Fibroblast of lung (primary cell): ENCODE data around the gene PEX11A. TPM values are rescaled to one million over a fixed set of nuclear protein-coding genes. Genes with fewer than 3 reads are reported as not detected.

Experiments used
- DNase-seq, 2 donors: peaks; one replicate each; pipeline versions ENCODE4 v3.0.0 to v3.0.0-alpha.2; 2010; ENCODE audit warnings: low read depth in 2 of 2
- H2AFZ ChIP-seq: 2 replicates; pipeline ENCODE4 v1.5.1; 2012; ENCODE audit warnings: low read length, control low read depth, inconsistent platforms
- H3K27ac ChIP-seq: 2 replicates; pipeline ENCODE4 v1.5.1; 2011; ENCODE audit warnings: low read length, control low read depth; ENCODE audit not compliant: insufficient read depth
- H3K27me3 ChIP-seq: 2 replicates; pipeline ENCODE4 v1.5.1; 2011; ENCODE audit warnings: mild to moderate bottlenecking, low read length; ENCODE audit not compliant: control insufficient read depth, insufficient read depth
- H3K36me3 ChIP-seq: 2 replicates; pipeline ENCODE4 v1.5.1; 2011; ENCODE audit warnings: low read length; ENCODE audit not compliant: control insufficient read depth, insufficient read depth
- H3K4me1 ChIP-seq: 2 replicates; pipeline ENCODE4 v1.5.1; 2011; ENCODE audit warnings: low read length; ENCODE audit not compliant: control insufficient read depth, insufficient read depth; ENCODE audit errors: extremely low read depth
- H3K4me2 ChIP-seq: 2 replicates; pipeline ENCODE4 v1.5.1; 2011; ENCODE audit warnings: low read length, control low read depth; ENCODE audit not compliant: insufficient read depth; ENCODE audit errors: extremely low read depth
- H3K4me3 ChIP-seq, 4 experiments: fragments of 200-600 bp in 1 of 4; sonication (generic) in 1 of 4; replicated peaks in 1 of 4; 2 replicates each; pipeline ENCODE4 v1.5.1; 2011 to 2016; ENCODE audit warnings: low read length in 4 of 4, low read depth in 3 of 4, mild to moderate bottlenecking in 3 of 4, control low read depth in 2 of 4, inconsistent platforms in 1 of 4, mixed read lengths in 1 of 4; ENCODE audit not compliant: insufficient read depth in 1 of 4; ENCODE audit errors: control extremely low read depth in 1 of 4
- H3K79me2 ChIP-seq: 2 replicates; pipeline ENCODE4 v1.5.1; 2012; ENCODE audit warnings: mild to moderate bottlenecking, low read length, inconsistent platforms; ENCODE audit not compliant: control insufficient read depth, insufficient read depth
- H3K9ac ChIP-seq: 2 replicates; pipeline ENCODE4 v1.5.1; 2011; ENCODE audit warnings: mild to moderate bottlenecking, low read length, control low read depth; ENCODE audit not compliant: insufficient read depth
- H3K9me3 ChIP-seq: 2 replicates; pipeline ENCODE4 v1.5.1; 2012; ENCODE audit warnings: low read depth, low read length; ENCODE audit not compliant: control insufficient read depth, insufficient read depth
- H4K20me1 ChIP-seq: 2 replicates; pipeline ENCODE4 v1.5.1; 2011; ENCODE audit warnings: low read length; ENCODE audit not compliant: control insufficient read depth, insufficient read depth; ENCODE audit errors: extremely low read depth
- EZH2 ChIP-seq: IDR thresholded peaks from 2 replicates; pipeline ENCODE4 v1.5.1; 2012; ENCODE audit warnings: low read length, control low read depth, mild to moderate bottlenecking; ENCODE audit errors: missing control alignments
- polyA plus RNA-seq, 2 donors: library from polyadenylated mRNA; depleted of rRNA in 1 of 2; stranded (reverse) in 1 of 2; unstranded in 1 of 2; fragments of >200 nt; gene quantifications; 2 replicates each; pipeline ENCODE4 v1.2.1, GENCODE V29; 2011 to 2012; ENCODE audit warnings: missing spikeins in 1 of 2
- total RNA-seq: library from RNA; depleted of rRNA; stranded (reverse); fragments of >200 nt; gene quantifications from 2 replicates; pipeline ENCODE4 v1.2.1, GENCODE V29; 2014
- TF ChIP-seq, protein P1 (sequence below), 2 donors: IDR thresholded peaks in 1 of 2; conservative IDR thresholded peaks in 1 of 2; 1 replicate in 1 of 2; 2 replicates in 1 of 2; pipeline ENCODE4 v1.5.1; 2011 to 2012; ENCODE audit warnings: low read length in 2 of 2, control low read depth in 1 of 2, inconsistent platforms in 1 of 2, low read depth in 1 of 2, mild to moderate bottlenecking in 1 of 2

The PEX11A gene
- total and polyA plus RNA-seq, 2 donors (not counting 1 experiment from before 2014, with no cell fraction given): 6.6 to 11.7 TPM

DNA sequence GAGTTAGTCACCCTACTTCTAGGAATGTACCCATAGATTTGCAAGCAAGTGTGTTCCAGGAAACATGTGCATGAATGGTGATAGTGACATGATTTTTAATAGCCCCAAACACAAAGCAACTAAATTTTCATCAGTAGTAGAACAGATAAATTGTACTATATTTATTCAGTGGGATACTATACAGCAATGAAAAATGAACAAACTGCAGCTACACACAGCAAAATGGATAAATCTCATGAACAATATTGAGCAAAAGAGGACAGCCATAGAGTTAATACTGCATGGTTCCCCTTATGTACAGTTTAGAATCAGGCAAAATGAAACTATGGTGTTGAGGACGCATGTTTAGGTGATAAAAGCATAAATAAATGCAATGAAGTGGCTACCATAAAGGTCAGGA, 34.5 kb upstream of the PEX11A start:
- DNase-seq: no peak
- Histone ChIP-seq H3K4me3 (no peak overlapping the region), H3K9me3 (no peaks in the 10 kb centered on the region), H2AFZ (no peak overlapping the region), H3K27me3 (peaks cover 19% of the 10 kb centered on the region), H3K4me2 (no peak overlapping the region), H3K36me3 (no peaks in the 10 kb centered on the region), H3K27ac (no peak overlapping the region), H4K20me1 (no peaks in the 10 kb centered on the region), H3K79me2 (no peaks in the 10 kb centered on the region), H3K9ac (no peak overlapping the region), H3K4me1 (no peaks in the 10 kb centered on the region)
- TF ChIP-seq EZH2: no peak
- TF ChIP-seq, protein P1, sequence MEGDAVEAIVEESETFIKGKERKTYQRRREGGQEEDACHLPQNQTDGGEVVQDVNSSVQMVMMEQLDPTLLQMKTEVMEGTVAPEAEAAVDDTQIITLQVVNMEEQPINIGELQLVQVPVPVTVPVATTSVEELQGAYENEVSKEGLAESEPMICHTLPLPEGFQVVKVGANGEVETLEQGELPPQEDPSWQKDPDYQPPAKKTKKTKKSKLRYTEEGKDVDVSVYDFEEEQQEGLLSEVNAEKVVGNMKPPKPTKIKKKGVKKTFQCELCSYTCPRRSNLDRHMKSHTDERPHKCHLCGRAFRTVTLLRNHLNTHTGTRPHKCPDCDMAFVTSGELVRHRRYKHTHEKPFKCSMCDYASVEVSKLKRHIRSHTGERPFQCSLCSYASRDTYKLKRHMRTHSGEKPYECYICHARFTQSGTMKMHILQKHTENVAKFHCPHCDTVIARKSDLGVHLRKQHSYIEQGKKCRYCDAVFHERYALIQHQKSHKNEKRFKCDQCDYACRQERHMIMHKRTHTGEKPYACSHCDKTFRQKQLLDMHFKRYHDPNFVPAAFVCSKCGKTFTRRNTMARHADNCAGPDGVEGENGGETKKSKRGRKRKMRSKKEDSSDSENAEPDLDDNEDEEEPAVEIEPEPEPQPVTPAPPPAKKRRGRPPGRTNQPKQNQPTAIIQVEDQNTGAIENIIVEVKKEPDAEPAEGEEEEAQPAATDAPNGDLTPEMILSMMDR (conservative IDR thresholded peaks at IDR 0.05 in 1 of 2, IDR thresholded peaks at IDR 0.05 in 1 of 2; ENCODE audit: low read depth in 1 of 2, low read length in 2 of 2): no peak

DNA sequence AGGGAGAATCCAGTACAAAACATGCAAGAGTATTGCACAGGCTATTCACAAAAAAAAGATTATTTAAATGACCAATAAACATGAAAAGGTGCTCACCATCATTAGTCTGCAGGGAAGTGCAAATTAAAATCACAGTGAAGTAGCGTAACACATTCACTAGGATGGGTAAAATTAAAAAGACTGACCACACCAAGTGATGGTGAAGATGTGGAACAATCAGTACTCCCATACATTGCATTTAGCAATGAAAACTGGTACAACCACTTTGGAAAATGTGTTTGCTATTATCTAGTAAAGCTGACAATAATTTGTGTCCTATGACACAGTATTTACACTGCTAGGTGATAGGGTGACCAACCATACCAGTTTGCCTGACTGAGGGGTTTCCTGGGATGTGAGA, 34.1 kb upstream of the PEX11A start:
- Histone ChIP-seq H3K79me2 (no peaks in the 10 kb centered on the region), H2AFZ (no peak overlapping the region), H3K9ac (no peak overlapping the region), H3K27me3 (peaks cover 18% of the 10 kb centered on the region), H3K9me3 (no peaks in the 10 kb centered on the region), H4K20me1 (no peaks in the 10 kb centered on the region), H3K36me3 (no peaks in the 10 kb centered on the region), H3K4me3 (no peak overlapping the region), H3K27ac (no peak overlapping the region), H3K4me2 (no peak overlapping the region), H3K4me1 (no peaks in the 10 kb centered on the region)
- no peak for DNase-seq
- TF ChIP-seq EZH2: no peak
- TF ChIP-seq, protein P1 (conservative IDR thresholded peaks at IDR 0.05 in 1 of 2, IDR thresholded peaks at IDR 0.05 in 1 of 2; ENCODE audit: low read depth in 1 of 2, low read length in 2 of 2): no peak

DNA sequence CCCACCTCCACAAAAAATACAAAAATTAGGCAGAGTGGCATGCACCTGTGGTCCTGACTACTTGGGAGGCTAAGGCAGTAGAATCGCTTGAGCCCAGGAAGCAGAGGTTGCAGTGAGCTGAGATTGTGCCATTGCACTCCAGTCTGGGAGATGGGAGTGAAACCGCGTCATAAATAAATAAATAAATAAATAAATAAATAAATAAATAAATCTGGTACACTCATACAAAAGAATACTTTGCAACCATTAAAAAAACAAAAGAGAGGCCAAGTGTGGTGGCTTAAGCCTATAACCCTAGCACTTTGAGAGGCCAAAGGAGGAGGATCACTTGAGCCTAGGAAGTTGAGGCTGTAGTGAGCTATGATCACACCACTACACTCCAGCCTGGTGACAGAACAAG, 32.5 kb upstream of the PEX11A start:
- Histone ChIP-seq H2AFZ (no peak overlapping the region), H3K79me2 (no peaks in the 10 kb centered on the region), H3K36me3 (no peaks in the 10 kb centered on the region), H4K20me1 (no peaks in the 10 kb centered on the region), H3K27me3 (peaks cover 10% of the 10 kb centered on the region), H3K4me3 (no peak overlapping the region), H3K9ac (no peak overlapping the region), H3K9me3 (no peaks in the 10 kb centered on the region), H3K4me1 (no peaks in the 10 kb centered on the region), H3K4me2 (no peak overlapping the region), H3K27ac (no peak overlapping the region)
- TF ChIP-seq EZH2: no peak
- TF ChIP-seq, protein P1 (conservative IDR thresholded peaks at IDR 0.05 in 1 of 2, IDR thresholded peaks at IDR 0.05 in 1 of 2; ENCODE audit: low read depth in 1 of 2, low read length in 2 of 2): no peak
- no peak for DNase-seq
